HCT116 (cell line): ENCODE data around the gene MTHFD1L. TPM values are rescaled to one million over a fixed set of nuclear protein-coding genes. Genes with fewer than 3 reads are reported as not detected.
A peak's percentile ranks its signal among the peaks of the same experiment; 100 is the strongest.

Experiments
- ATAC-seq: fragments of 200-7000 bp; cut with Tn5 transposase; 2 replicates; pipeline ENCODE4 v1.9.1; 2020; ENCODE audit warnings: mild to moderate bottlenecking, moderate library complexity
- BruUV-seq: library from RNA; stranded (reverse); fragments of 400-500 nt; replicated peaks from 2 replicates; lab custom pipeline; 2021; lab: Mats Ljungman, UMichigan
- CTCF ChIA-PET: fragments of 300-600 bp; sonication (Branson Sonifier 250); formaldehyde crosslinking; loops from one replicate; lab custom pipeline; 2021; ENCODE audit warnings: antibody characterized with exemption; lab: Charles Lee
- POLR2A ChIA-PET: fragments of 300-600, 350-600 bp; sonication (Branson Sonifier 250); formaldehyde crosslinking; loops from one replicate; lab custom pipeline; 2021; ENCODE audit warnings: antibody characterized with exemption; lab: Charles Lee
- RAD21 ChIA-PET, 2 experiments: fragments of 300-600 bp; sonication (Branson Sonifier 250); formaldehyde crosslinking; loops; one replicate each; lab custom pipeline; 2023; ENCODE audit warnings: low total read pairs in 2 of 2; ENCODE audit not compliant: uncharacterized antibody in 2 of 2, unreplicated experiment in 2 of 2, low non-redundant PET in 1 of 2; lab: Charles Lee
- DNase-seq: peaks from one replicate; pipeline ENCODE4 v3.0.0-alpha.2; 2010; ENCODE audit warnings: low read depth, low spot score
- H2AFZ ChIP-seq: fragments of 200-600 bp; shearing (Covaris generic), sonication (generic); 2 replicates; pipeline ENCODE4 v1.6.1; 2017; ENCODE audit warnings: low read depth, mixed run types, mixed read lengths, antibody characterized with exemption, low read length; ENCODE audit not compliant: poor library complexity, severe bottlenecking
- H3K27ac ChIP-seq: 2 replicates; pipeline ENCODE4 v1.5.1; 2012; ENCODE audit warnings: low read depth, low read length
- H3K27me3 ChIP-seq: fragments of 200-600 bp; sonication (generic); 2 replicates; pipeline ENCODE4 v1.6.1; 2016; ENCODE audit warnings: mixed run types, low read length, mixed read lengths; ENCODE audit not compliant: insufficient read depth
- H3K36me3 ChIP-seq, 2 experiments: fragments of 200-500 bp in 1 of 2; fragments of 200-600 bp in 1 of 2; sonication (Bioruptor generic) in 1 of 2; sonication (generic) in 1 of 2; 2 replicates each; pipeline versions ENCODE4 v1.5.1 to v1.6.1; 2014 to 2016; ENCODE audit warnings: low read length in 2 of 2, inconsistent platforms in 1 of 2, mixed read lengths in 1 of 2, mixed run types in 1 of 2; ENCODE audit not compliant: insufficient read depth in 2 of 2, control insufficient read depth in 1 of 2
- H3K4me1 ChIP-seq, 2 experiments: fragments of 200-600 bp in 1 of 2; sonication (generic) in 1 of 2; 2 replicates each; pipeline versions ENCODE4 v1.5.1 to v1.6.1; 2012 to 2017; ENCODE audit warnings: low read length in 2 of 2, inconsistent platforms in 1 of 2, mild to moderate bottlenecking in 1 of 2, mixed read lengths in 1 of 2, mixed run types in 1 of 2, moderate library complexity in 1 of 2; ENCODE audit not compliant: insufficient read depth in 2 of 2, control insufficient read depth in 1 of 2
- H3K4me2 ChIP-seq: fragments of 200-600 bp; sonication (generic); 2 replicates; pipeline ENCODE4 v1.6.1; 2017; ENCODE audit warnings: mixed run types, low read length, mixed read lengths
- H3K4me3 ChIP-seq, 2 experiments: fragments of 200-600 bp in 1 of 2; sonication (generic) in 1 of 2; replicated peaks in 1 of 2; 2 replicates each; pipeline ENCODE4 v1.5.1; 2011 to 2016; ENCODE audit warnings: low read length in 2 of 2, control low read depth in 1 of 2, low read depth in 1 of 2, mild to moderate bottlenecking in 1 of 2, mixed read lengths in 1 of 2, mixed run types in 1 of 2
- H3K79me2 ChIP-seq: fragments of 200-600 bp; sonication (generic); 2 replicates; pipeline ENCODE4 v1.6.1; 2017; ENCODE audit warnings: mild to moderate bottlenecking, mixed run types, low read length, moderate library complexity, mixed read lengths; ENCODE audit not compliant: insufficient read depth
- H3K9ac ChIP-seq: fragments of 200-600 bp; sonication (generic); 2 replicates; pipeline ENCODE4 v1.6.1; 2016; ENCODE audit warnings: low read length, mixed read lengths
- H3K9me2 ChIP-seq: fragments of 200-600 bp; sonication (generic), shearing (Covaris generic); 2 replicates; pipeline ENCODE4 v1.6.1; 2017; ENCODE audit warnings: mixed run types, mild to moderate bottlenecking, moderate library complexity; ENCODE audit not compliant: insufficient read depth
- H3K9me3 ChIP-seq, 2 experiments: fragments of 200-500 bp in 1 of 2; fragments of 200-600 bp in 1 of 2; sonication (Bioruptor generic) in 1 of 2; sonication (generic) in 1 of 2; 2 replicates each; pipeline ENCODE4 v1.6.1; 2014 to 2017; ENCODE audit warnings: low read length in 2 of 2, mixed read lengths in 2 of 2, inconsistent platforms in 1 of 2, low read depth in 1 of 2, mild to moderate bottlenecking in 1 of 2, mixed run types in 1 of 2, moderate library complexity in 1 of 2; ENCODE audit not compliant: control insufficient read depth in 1 of 2, insufficient read depth in 1 of 2
- H4K20me1 ChIP-seq: fragments of 200-600 bp; sonication (generic), shearing (Covaris generic); 2 replicates; pipeline ENCODE4 v1.6.1; 2017; ENCODE audit warnings: mixed run types, mild to moderate bottlenecking, moderate library complexity; ENCODE audit not compliant: insufficient read depth
- CBX3 ChIP-seq: IDR thresholded peaks from 2 replicates; pipeline ENCODE4 v1.6.1; 2012; ENCODE audit warnings: low read depth
- EGR1 ChIP-seq: IDR thresholded peaks from 2 replicates; pipeline ENCODE4 v1.6.1; 2012; ENCODE audit warnings: low read depth
- ELF1 ChIP-seq: IDR thresholded peaks from 2 replicates; pipeline ENCODE4 v1.6.1; 2012; ENCODE audit warnings: low read depth, borderline replicate concordance
- EZH2 ChIP-seq: fragments of 200-600 bp; sonication (generic); IDR thresholded peaks from 2 replicates; pipeline ENCODE4 v1.6.1; 2017; ENCODE audit warnings: antibody characterized with exemption, mixed run types
- JUND ChIP-seq: IDR thresholded peaks from 2 replicates; pipeline ENCODE4 v1.6.1; 2012
- POLR2A ChIP-seq: IDR thresholded peaks from 2 replicates; pipeline ENCODE4 v1.7.0; 2011; ENCODE audit warnings: borderline replicate concordance; ENCODE audit not compliant: insufficient read depth, insufficient read length; ENCODE audit errors: extremely low read depth
- POLR2AphosphoS5 ChIP-seq: IDR thresholded peaks from 2 replicates; pipeline ENCODE4 v1.6.1; 2011; ENCODE audit warnings: mild to moderate bottlenecking, low read depth, low read length, moderate library complexity
- RAD21 ChIP-seq: IDR thresholded peaks from 2 replicates; pipeline ENCODE4 v1.6.1; 2012; ENCODE audit warnings: low read depth, mild to moderate bottlenecking
- SIN3A ChIP-seq: IDR thresholded peaks from 2 replicates; pipeline ENCODE4 v1.6.1; 2012; ENCODE audit warnings: low read depth
- SRF ChIP-seq: IDR thresholded peaks from 2 replicates; pipeline ENCODE4 v1.6.1; 2012; ENCODE audit warnings: low read depth
- YY1 ChIP-seq: IDR thresholded peaks from 2 replicates; pipeline ENCODE4 v1.6.1; 2011; ENCODE audit warnings: low read length, low read depth, moderate library complexity, mild to moderate bottlenecking; ENCODE audit not compliant: insufficient replicate concordance; ENCODE audit errors: extremely low read depth
- ZFX ChIP-seq: fragments of 450-650 bp; IDR thresholded peaks from 2 replicates; pipeline ENCODE4 v1.6.1; 2017
- ZNF274 ChIP-seq: fragments of 200-500 bp; sonication (Bioruptor generic); IDR thresholded peaks from 2 replicates; pipeline ENCODE4 v1.6.1; 2014; ENCODE audit warnings: mild to moderate bottlenecking, low read depth, low read length, inconsistent platforms
- intact Hi-C: fragments of 100-400 bp; cut with micrococcal nuclease; formaldehyde crosslinking; loops from 2 replicates; pipeline ENCODE4 v1.10.0; 2022
- total RNA-seq: library from RNA; stranded (reverse); gene quantifications from one replicate; pipeline ENCODE4 v1.2.1, GENCODE V29; 2021; ENCODE audit not compliant: unreplicated experiment
- TF ChIP-seq, protein P1 (sequence below): IDR thresholded peaks from 2 replicates; pipeline ENCODE4 v1.6.1; 2012
- TF ChIP-seq, protein P2 (sequence below): IDR thresholded peaks from 2 replicates; pipeline ENCODE4 v1.6.1; 2011; ENCODE audit warnings: mild to moderate bottlenecking, low read length, moderate library complexity; ENCODE audit not compliant: insufficient replicate concordance; ENCODE audit errors: extremely low read depth
- TF ChIP-seq, protein P3 (sequence below), 3 experiments: fragments of 200-600 bp in 1 of 3; sonication (generic) in 1 of 3; IDR thresholded peaks in 2 of 3; conservative IDR thresholded peaks in 1 of 3; 2 replicates each; pipeline ENCODE4 v1.5.1; 2012 to 2017; ENCODE audit warnings: low read depth in 2 of 3, low read length in 2 of 3, antibody characterized with exemption in 1 of 3, borderline replicate concordance in 1 of 3, control low read depth in 1 of 3, mild to moderate bottlenecking in 1 of 3, mixed read lengths in 1 of 3, mixed run types in 1 of 3, moderate library complexity in 1 of 3; ENCODE audit not compliant: insufficient read depth in 1 of 3
- TF ChIP-seq, protein P4 (sequence below): IDR thresholded peaks from 2 replicates; pipeline ENCODE4 v1.6.1; 2012

MTHFD1L gene
- total RNA-seq, 1 experiment from 2014 or later: 127 TPM

DNA sequence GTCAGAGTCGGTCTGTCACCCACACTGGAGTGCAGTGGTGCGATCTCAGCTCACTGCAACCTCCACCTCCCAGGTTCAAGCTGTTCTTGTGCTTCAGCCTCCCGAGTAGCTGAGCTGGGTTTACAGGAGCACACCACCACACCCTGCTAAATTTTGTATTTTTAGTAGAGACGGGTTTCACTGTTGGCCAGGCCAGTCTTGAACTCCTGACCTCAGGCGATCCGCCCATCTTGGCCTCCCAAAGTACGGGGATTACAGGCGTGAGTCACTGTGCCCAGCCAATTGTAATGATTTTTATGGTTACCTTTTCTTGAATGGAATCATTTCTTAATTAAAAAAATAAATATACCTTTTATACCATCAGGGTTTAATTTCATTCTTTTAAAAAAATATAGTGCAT, 105.7 kb downstream of the MTHFD1L start:
- TF ChIP-seq ZNF274 (no peak), SIN3A (no peak), JUND (no peak), POLR2AphosphoS5 (no peak), EZH2 (no peak), SRF (no peak), RAD21 (no peak), YY1 (no peak), EGR1 (no peak), CBX3 (no peak), POLR2A (no peak), ELF1 (no peak), ZFX (no peak)
- TF ChIP-seq, protein P1, sequence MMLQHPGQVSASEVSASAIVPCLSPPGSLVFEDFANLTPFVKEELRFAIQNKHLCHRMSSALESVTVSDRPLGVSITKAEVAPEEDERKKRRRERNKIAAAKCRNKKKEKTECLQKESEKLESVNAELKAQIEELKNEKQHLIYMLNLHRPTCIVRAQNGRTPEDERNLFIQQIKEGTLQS: no peak
- TF ChIP-seq, protein P2, sequence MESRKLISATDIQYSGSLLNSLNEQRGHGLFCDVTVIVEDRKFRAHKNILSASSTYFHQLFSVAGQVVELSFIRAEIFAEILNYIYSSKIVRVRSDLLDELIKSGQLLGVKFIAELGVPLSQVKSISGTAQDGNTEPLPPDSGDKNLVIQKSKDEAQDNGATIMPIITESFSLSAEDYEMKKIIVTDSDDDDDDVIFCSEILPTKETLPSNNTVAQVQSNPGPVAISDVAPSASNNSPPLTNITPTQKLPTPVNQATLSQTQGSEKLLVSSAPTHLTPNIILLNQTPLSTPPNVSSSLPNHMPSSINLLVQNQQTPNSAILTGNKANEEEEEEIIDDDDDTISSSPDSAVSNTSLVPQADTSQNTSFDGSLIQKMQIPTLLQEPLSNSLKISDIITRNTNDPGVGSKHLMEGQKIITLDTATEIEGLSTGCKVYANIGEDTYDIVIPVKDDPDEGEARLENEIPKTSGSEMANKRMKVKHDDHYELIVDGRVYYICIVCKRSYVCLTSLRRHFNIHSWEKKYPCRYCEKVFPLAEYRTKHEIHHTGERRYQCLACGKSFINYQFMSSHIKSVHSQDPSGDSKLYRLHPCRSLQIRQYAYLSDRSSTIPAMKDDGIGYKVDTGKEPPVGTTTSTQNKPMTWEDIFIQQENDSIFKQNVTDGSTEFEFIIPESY: no peak
- TF ChIP-seq, protein P3, sequence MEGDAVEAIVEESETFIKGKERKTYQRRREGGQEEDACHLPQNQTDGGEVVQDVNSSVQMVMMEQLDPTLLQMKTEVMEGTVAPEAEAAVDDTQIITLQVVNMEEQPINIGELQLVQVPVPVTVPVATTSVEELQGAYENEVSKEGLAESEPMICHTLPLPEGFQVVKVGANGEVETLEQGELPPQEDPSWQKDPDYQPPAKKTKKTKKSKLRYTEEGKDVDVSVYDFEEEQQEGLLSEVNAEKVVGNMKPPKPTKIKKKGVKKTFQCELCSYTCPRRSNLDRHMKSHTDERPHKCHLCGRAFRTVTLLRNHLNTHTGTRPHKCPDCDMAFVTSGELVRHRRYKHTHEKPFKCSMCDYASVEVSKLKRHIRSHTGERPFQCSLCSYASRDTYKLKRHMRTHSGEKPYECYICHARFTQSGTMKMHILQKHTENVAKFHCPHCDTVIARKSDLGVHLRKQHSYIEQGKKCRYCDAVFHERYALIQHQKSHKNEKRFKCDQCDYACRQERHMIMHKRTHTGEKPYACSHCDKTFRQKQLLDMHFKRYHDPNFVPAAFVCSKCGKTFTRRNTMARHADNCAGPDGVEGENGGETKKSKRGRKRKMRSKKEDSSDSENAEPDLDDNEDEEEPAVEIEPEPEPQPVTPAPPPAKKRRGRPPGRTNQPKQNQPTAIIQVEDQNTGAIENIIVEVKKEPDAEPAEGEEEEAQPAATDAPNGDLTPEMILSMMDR (IDR thresholded peaks at IDR 0.05 in 2 of 3, conservative IDR thresholded peaks at IDR 0.05 in 1 of 3; ENCODE audit: borderline replicate concordance in 1 of 3, insufficient read depth in 1 of 3, low read depth in 2 of 3, low read length in 2 of 3): no peak
- TF ChIP-seq, protein P4, sequence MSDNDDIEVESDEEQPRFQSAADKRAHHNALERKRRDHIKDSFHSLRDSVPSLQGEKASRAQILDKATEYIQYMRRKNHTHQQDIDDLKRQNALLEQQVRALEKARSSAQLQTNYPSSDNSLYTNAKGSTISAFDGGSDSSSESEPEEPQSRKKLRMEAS: no peak
- ATAC-seq (peak; percentile 67; the same call in 1 of the 2 replicates), DNase-seq (no peak)
- Histone ChIP-seq H3K4me1 (peaks cover 7 to 18% of the 10 kb centered on the region in 2 experiments; a peak in 3 of 4 replicates), H3K4me2 (peak overlapping the region; percentile 34; the same call in 1 of the 2 replicates), H3K27me3 (no peaks in the 10 kb centered on the region), H3K27ac (no peak overlapping the region), H3K9ac (no peak overlapping the region), H3K79me2 (0 out of 2 replicates have a peak, but pooled peaks cover 2% of the 10 kb centered on the region), H3K9me2 (no peaks in the 10 kb centered on the region), H3K4me3 (no peak overlapping the region), H3K9me3 (no peaks in the 10 kb centered on the region), H3K36me3 (peaks cover 3 to 28% of the 10 kb centered on the region in 2 experiments; a peak in 2 of 4 replicates), H4K20me1 (no peaks in the 10 kb centered on the region), H2AFZ (no peak overlapping the region)
- intact Hi-C loops: no loop called here
- BruUV-seq: no TSS peak
- RAD21 ChIA-PET: no interaction called here
- POLR2A ChIA-PET: no interaction called here
- CTCF ChIA-PET: no interaction called here
